ENCODE data around the gene FAM20C. TPM values are rescaled to one million over a fixed set of nuclear protein-coding genes. Genes with fewer than 3 reads are reported as not detected.
"Not testable (repeated sequence)": the region's sequence is repeated elsewhere in the genome, so short reads cannot be mapped to it uniquely, and the experiment has no call there.

The FAM20C gene
- total RNA-seq, 1 donor from 2014 or later, result 18.5 TPM

- DNase-seq (ENCODE audit: extremely low read depth, low read depth, low spot score), result no peak
Observed at GRCh38 chr7:254337-255037, 62.1 kb downstream of the FAM20C start.

GRCh38 chr7:255038-255435 lies 62.7 kb downstream of the FAM20C start:
- DNase-seq (ENCODE audit: extremely low read depth, low read depth, low spot score), result no peak

- no peak for DNase-seq (ENCODE audit: extremely low read depth, low read depth, low spot score)
Observed at GRCh38 chr7:255721-256361, 63.5 kb downstream of the FAM20C start.

GRCh38 chr7:256461-256940 lies 64.1 kb downstream of the FAM20C start:
- no peak for DNase-seq (ENCODE audit: extremely low read depth, low read depth, low spot score)

GRCh38 chr7:256981-257646 lies 64.7 kb downstream of the FAM20C start:
- no peak for DNase-seq (ENCODE audit: extremely low read depth, low read depth, low spot score)

- no peak for DNase-seq (ENCODE audit: extremely low read depth, low read depth, low spot score)
Observed at GRCh38 chr7:257647-257992, 65.2 kb downstream of the FAM20C start.

GRCh38 chr7:258476-259190 lies 66.3 kb downstream of the FAM20C start:
- DNase-seq (ENCODE audit: extremely low read depth, low read depth, low spot score), result no peak

GRCh38 chr7:259191-259505 lies 66.8 kb downstream of the FAM20C start:
- DNase-seq (ENCODE audit: extremely low read depth, low read depth, low spot score), result no peak

GRCh38 chr7:259751-260405 lies 67.5 kb downstream of the FAM20C start:
- DNase-seq (ENCODE audit: extremely low read depth, low read depth, low spot score), result no peak

- no peak for DNase-seq (ENCODE audit: extremely low read depth, low read depth, low spot score)
Observed at GRCh38 chr7:260441-261281, 68.3 kb downstream of the FAM20C start.

- DNase-seq (ENCODE audit: extremely low read depth, low read depth, low spot score), result no peak
Observed at GRCh38 chr7:261341-262250, 69.2 kb downstream of the FAM20C start.

GRCh38 chr7:262251-262572 lies 69.8 kb downstream of the FAM20C start:
- no peak for DNase-seq (ENCODE audit: extremely low read depth, low read depth, low spot score)

- not testable (repeated sequence) for DNase-seq (ENCODE audit: extremely low read depth, low read depth, low spot score)
Observed at GRCh38 chr7:262631-263311, 70.4 kb downstream of the FAM20C start.

GRCh38 chr7:263483-264351 lies 71.3 kb downstream of the FAM20C start:
- DNase-seq (ENCODE audit: extremely low read depth, low read depth, low spot score), result not testable (repeated sequence)

GRCh38 chr7:264541-265191 lies 72.3 kb downstream of the FAM20C start:
- DNase-seq (ENCODE audit: extremely low read depth, low read depth, low spot score), result no peak

GRCh38 chr7:265192-265997 lies 73.0 kb downstream of the FAM20C start:
- no peak for DNase-seq (ENCODE audit: extremely low read depth, low read depth, low spot score)
